Natural killer cell treated with Interleukin-12 subunit alpha and Interleukin-12 subunit beta and Interleukin-15 and Interleukin-18, amount 100 ng/mL, for 72 hours (primary cell): ENCODE measurements around the gene PLGRKT. TPM values are rescaled to one million over a fixed set of nuclear protein-coding genes. Genes with fewer than 3 reads are reported as not detected.
A peak's percentile ranks its signal among the peaks of the same experiment; 100 is the strongest.
"Not testable (repeated sequence)": the region's sequence is repeated elsewhere in the genome, so short reads cannot be mapped to it uniquely, and the experiment has no call there.

Source experiments
- ATAC-seq, 2 donors: fragments of 150-1000 bp; cut with Tn5 transposase in 1 of 2; sonication (Bioruptor Pico), chemical (Tn5 transposase) in 1 of 2; 2 replicates each; pipeline ENCODE4 v1.10.0; 2021
- DNase-seq: peaks from one replicate; pipeline ENCODE4 v3.0.0; 2022; ENCODE audit warnings: low spot score
- H3K27ac Mint-ChIP-seq, 2 donors: 1 replicate in 1 of 2; 2 replicates in 1 of 2; pipeline ENCODE4 v1.8.0; 2022; ENCODE audit warnings: mixed read lengths in 2 of 2, mild to moderate bottlenecking in 1 of 2, moderate library complexity in 1 of 2
- H3K27me3 Mint-ChIP-seq, 2 donors: 1 replicate in 1 of 2; 2 replicates in 1 of 2; pipeline ENCODE4 v1.8.0; 2022; ENCODE audit warnings: mixed read lengths in 2 of 2
- H3K36me3 Mint-ChIP-seq: one replicate; pipeline ENCODE4 v1.8.0; 2022; ENCODE audit warnings: mixed read lengths
- H3K4me1 Mint-ChIP-seq, 2 donors: 1 replicate in 1 of 2; 2 replicates in 1 of 2; pipeline ENCODE4 v1.8.0; 2022; ENCODE audit warnings: low read depth in 2 of 2, mixed read lengths in 2 of 2, mild to moderate bottlenecking in 1 of 2
- H3K4me3 Mint-ChIP-seq: one replicate; pipeline ENCODE4 v1.8.0; 2022; ENCODE audit warnings: mixed read lengths
- H3K9me3 Mint-ChIP-seq: 2 replicates; pipeline ENCODE4 v1.8.0; 2022; ENCODE audit warnings: mixed read lengths
- total RNA-seq, 2 donors: library from RNA; stranded (reverse); gene quantifications; one replicate each; pipeline ENCODE4 v1.2.3, GENCODE V29; 2022

The PLGRKT gene
- total RNA-seq = 10 to 100 TPM; 30.7 to 47.4 TPM

DNA sequence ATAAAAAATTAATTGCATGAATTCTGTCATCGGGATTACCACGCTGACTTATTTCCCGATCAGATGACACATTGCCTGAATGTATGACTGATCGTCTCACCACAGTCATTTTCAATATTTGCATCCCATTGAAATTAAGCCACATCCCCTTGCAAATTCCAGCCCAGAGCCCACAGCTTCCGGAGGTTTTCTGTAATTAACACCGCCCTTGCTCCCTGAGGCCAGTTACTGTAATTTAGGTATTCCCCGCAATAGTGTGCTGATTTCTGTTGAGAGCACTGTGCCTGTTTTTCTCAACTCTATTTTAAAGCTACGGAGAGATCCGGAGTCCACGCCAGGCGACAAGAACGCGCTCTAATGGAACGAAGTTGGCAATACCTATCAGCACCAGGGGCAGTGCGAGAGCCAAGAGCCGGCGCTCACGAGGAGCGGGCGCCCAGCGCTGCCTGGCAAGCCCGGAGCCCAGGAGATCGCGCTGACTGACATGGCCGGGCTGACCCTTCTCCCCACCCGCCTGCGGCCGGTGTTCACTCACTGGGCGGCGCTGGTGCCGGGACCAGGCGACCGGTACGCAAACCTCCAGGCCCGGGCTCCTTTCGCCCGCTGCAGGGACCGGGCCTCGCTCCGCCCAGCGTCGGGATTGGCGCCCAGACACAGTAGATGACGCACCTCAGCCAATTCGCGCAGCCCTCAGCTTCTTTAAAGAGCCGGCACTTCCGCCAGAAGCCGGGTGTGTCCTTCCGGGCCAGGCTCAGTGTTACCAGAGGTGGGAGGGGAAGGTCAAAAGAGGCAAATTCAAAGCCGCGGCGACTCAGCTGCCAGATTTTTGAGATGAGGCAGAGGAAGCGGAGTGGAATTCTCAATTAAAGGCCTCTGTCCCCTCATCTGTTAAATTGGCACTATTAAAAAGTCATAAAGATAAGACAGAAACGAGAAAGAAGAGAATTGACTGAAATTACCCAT is at the start of gene PLGRKT:
Gene PLGRKT (minus strand): TSS at position 672 of the 963 bp plus-strand sequence. CDS start 5,948 bp downstream, outside the sequence.
- peak; percentile 96 to 97 for ATAC-seq
- Mint-ChIP-seq H3K4me1 (peaks cover 62 to 63% of the 10 kb centered on the region in 2 donors), H3K27ac (peak within 1 kb of the TSS; percentile 95 to 100), H3K36me3 (peaks cover 9% of the 10 kb centered on the region), H3K27me3 (no peaks in the 10 kb centered on the region), H3K9me3 (no peaks in the 10 kb centered on the region), H3K4me3 (peak within 1 kb of the TSS; percentile 93)
- peak; percentile 96 for DNase-seq

DNA sequence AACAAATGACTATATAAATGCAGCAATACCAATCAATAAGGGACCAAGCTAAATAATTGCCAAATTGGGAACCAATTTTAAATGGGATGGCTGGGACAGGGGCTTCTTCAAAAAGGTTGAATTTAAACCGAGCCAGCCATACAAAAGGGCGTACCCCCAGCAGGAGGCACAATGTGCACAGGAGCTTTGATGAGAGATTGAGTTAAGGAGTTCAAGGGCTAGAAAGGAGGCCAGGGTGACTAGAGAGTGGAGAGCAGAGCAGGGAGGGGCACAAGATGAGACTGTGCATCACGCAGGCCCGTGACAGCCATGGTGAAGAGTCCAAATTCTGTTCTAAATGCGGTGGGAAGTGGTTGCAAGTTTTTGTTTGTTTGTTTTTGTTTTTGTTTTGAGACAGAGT is 49.3 kb upstream of the PLGRKT start:
- ATAC-seq (peak in 1 of 2 donors; percentile 43), DNase-seq (no peak)
- Mint-ChIP-seq H3K9me3 (no peaks in the 10 kb centered on the region), H3K4me1 (peaks cover 0 to under 1% of the 10 kb centered on the region in 2 donors), H3K27ac (peak overlapping the region in 1 of 2 donors; percentile 48), H3K36me3 (peaks cover 2% of the 10 kb centered on the region), H3K4me3 (no peak overlapping the region), H3K27me3 (peaks cover 2% of the 10 kb centered on the region in 2 donors)

- no peak overlapping the region for H3K27ac Mint-ChIP-seq
- no peak overlapping the region for H3K4me3 Mint-ChIP-seq
- H3K36me3 Mint-ChIP-seq = peaks cover 5% of the 10 kb centered on the region
- H3K4me1 Mint-ChIP-seq = peaks cover 0 to 8% of the 10 kb centered on the region in 2 donors
- peaks cover 6% of the 10 kb centered on the region in 2 donors for H3K27me3 Mint-ChIP-seq
- peak in 1 of 2 donors; percentile 62 for ATAC-seq
- no peak for DNase-seq
- H3K9me3 Mint-ChIP-seq = no peaks in the 10 kb centered on the region
Observed at GRCh38 chr9:5485378-5486085, 47.8 kb upstream of the PLGRKT start.

GRCh38 chr9:5483306-5483705 is 45.6 kb upstream of the PLGRKT start:
- Mint-ChIP-seq H3K4me3 (no peak overlapping the region), H3K27me3 (peaks cover 6 to 9% of the 10 kb centered on the region in 2 donors), H3K27ac (peak overlapping the region in 1 of 2 donors; percentile 5), H3K4me1 (peaks cover 4 to 17% of the 10 kb centered on the region in 2 donors), H3K36me3 (peaks cover 5% of the 10 kb centered on the region), H3K9me3 (no peaks in the 10 kb centered on the region)
- DNase-seq = no peak
- no peak for ATAC-seq

DNA sequence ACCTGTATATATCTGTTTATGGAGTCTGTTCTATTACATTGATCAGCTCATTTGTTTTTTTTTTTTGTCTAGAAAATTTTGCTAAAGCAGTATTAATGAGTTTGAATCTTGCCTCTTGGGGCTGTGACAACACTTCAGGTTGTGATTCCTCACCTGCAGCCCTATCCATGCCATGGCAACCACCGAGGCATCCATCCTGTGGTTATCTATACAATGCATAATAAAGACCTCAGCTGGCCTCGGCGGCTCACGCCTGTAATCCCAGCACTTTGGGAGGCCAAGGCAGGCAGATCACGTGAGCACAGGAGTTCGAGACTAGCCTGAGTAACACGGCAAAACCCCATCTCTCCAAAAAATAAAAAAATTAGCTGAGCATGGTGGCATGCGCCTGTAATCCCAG is 44.5 kb upstream of the PLGRKT start:
- no peak overlapping the region for H3K27ac Mint-ChIP-seq

GRCh38 chr9:5481322-5482040 is 43.8 kb upstream of the PLGRKT start:
- no peak overlapping the region for H3K27ac Mint-ChIP-seq
- H3K4me1 Mint-ChIP-seq = peaks cover 9 to 24% of the 10 kb centered on the region in 2 donors
- H3K27me3 Mint-ChIP-seq = peaks cover 6 to 9% of the 10 kb centered on the region in 2 donors
- H3K36me3 Mint-ChIP-seq = peaks cover 8% of the 10 kb centered on the region
- DNase-seq (no peak), ATAC-seq (peak in 1 of 2 donors; percentile 8)
- H3K4me3 Mint-ChIP-seq = no peak overlapping the region
- no peaks in the 10 kb centered on the region for H3K9me3 Mint-ChIP-seq

More for the DNA sequence above, 44.5 kb upstream of the PLGRKT start:
- H3K9me3 Mint-ChIP-seq = no peaks in the 10 kb centered on the region
- DNase-seq (no peak), ATAC-seq (no peak)
- no peak overlapping the region for H3K4me3 Mint-ChIP-seq
- peaks cover 6 to 9% of the 10 kb centered on the region in 2 donors for H3K27me3 Mint-ChIP-seq
- peaks cover 5% of the 10 kb centered on the region for H3K36me3 Mint-ChIP-seq
- peaks cover 7 to 22% of the 10 kb centered on the region in 2 donors for H3K4me1 Mint-ChIP-seq

DNA sequence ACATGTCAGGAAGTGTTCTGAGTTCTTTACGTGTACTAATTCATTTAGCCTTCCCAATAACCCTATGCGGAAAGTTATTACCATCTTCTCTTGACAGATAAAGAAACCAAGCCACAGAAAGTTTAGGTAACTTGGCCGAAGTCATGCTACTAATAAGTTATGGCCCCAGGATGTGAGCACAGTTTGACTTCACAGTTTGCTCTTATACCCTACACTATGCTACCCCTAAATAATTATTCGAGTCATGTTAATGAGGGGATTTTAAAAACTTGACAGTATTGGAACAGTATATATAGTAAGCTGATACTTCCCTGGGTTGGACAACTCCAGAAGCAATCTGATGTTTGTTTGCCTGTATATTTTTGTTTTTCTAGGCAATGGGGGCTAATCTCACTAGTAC is 43.2 kb upstream of the PLGRKT start:
- Mint-ChIP-seq H3K9me3 (no peaks in the 10 kb centered on the region), H3K4me3 (no peak overlapping the region), H3K27me3 (peaks cover 6 to 9% of the 10 kb centered on the region in 2 donors), H3K27ac (no peak overlapping the region), H3K4me1 (peaks cover 13 to 29% of the 10 kb centered on the region in 2 donors), H3K36me3 (peaks cover 13% of the 10 kb centered on the region)
- ATAC-seq = peak in 1 of 2 donors; percentile 60
- no peak for DNase-seq

DNA sequence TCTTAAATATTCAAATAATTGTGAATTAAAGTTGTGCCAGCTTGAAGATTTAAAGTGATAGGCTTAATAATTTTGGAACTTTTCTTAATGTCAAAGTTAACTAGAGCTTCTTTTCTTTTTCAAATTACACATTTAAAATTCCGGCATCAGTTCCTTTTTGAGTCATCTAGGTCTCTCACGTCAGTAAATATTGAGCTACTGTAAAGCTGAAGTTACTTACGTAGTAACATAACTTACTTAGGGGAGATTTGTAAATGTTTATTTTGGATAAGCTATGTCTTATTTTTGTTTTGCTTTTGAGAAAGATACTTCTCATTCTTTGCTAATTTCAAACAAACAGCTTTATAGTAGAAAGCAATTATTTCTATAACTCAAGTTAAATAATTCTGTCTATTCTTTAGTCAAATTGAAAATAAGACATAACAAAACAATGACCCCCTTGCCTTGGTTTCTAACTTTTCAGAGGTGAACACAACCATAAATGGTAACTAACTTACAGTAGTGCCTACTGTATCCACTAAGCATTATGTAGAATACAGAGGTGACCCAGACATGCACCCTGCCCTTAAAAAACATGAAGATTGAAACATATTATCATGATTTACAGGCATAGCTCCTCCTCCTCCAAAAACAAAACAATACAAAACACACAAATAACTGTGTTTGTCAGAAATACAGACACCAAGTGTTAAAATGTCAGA is 42.4 kb upstream of the PLGRKT start:
- peaks cover 13% of the 10 kb centered on the region for H3K36me3 Mint-ChIP-seq
- peaks cover 18 to 37% of the 10 kb centered on the region in 2 donors for H3K4me1 Mint-ChIP-seq
- DNase-seq (no peak), ATAC-seq (peak in 1 of 2 donors; percentile 56)
- peaks cover 6 to 9% of the 10 kb centered on the region in 2 donors for H3K27me3 Mint-ChIP-seq
- H3K4me3 Mint-ChIP-seq = peak overlapping the region; percentile 51
- H3K9me3 Mint-ChIP-seq = no peaks in the 10 kb centered on the region
- peak overlapping the region; percentile 23 to 55 for H3K27ac Mint-ChIP-seq

DNA sequence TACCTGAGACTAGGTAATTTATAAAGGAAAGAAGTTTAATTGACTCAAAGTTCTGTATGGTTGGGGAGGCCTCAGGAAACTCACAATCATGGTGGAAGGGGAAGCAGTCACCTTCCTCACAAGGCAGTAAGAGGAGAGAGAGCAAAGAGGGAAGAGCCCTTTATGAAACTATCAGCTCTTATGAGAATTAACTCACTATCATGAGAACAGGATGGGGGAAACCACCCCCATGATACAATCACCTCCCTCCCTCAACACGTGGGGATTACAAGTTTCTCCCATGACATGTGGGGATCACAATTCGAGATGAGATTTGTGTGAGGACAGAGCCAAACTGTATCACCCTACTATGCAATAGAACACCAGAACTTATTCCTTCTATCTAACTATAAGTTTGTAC is 40.5 kb upstream of the PLGRKT start:
- no peak overlapping the region for H3K4me3 Mint-ChIP-seq
- H3K9me3 Mint-ChIP-seq = peaks cover 5% of the 10 kb centered on the region
- H3K4me1 Mint-ChIP-seq = peaks cover 34 to 56% of the 10 kb centered on the region in 2 donors
- H3K36me3 Mint-ChIP-seq = peaks cover 24% of the 10 kb centered on the region
- peak overlapping the region; percentile 5 to 52 for H3K27ac Mint-ChIP-seq
- DNase-seq (no peak), ATAC-seq (peak; percentile 48 to 75)
- peaks cover 6 to 9% of the 10 kb centered on the region in 2 donors for H3K27me3 Mint-ChIP-seq

- H3K27me3 Mint-ChIP-seq, H3K9me3 Mint-ChIP-seq, ATAC-seq, DNase-seq: not testable (repeated sequence)
- H3K36me3 Mint-ChIP-seq = peaks cover 19% of the 10 kb centered on the region
- peak overlapping the region; percentile 78 to 88 for H3K27ac Mint-ChIP-seq
- peak overlapping the region; percentile 67 for H3K4me3 Mint-ChIP-seq
- H3K4me1 Mint-ChIP-seq = peaks cover 40 to 52% of the 10 kb centered on the region in 2 donors
Observed at GRCh38 chr9:5475611-5476010, 37.9 kb upstream of the PLGRKT start.

GRCh38 chr9:5470816-5471215 is 33.1 kb upstream of the PLGRKT start:
- Mint-ChIP-seq H3K27ac (no peak overlapping the region), H3K4me1 (peaks cover 49 to 55% of the 10 kb centered on the region in 2 donors), H3K4me3 (peak overlapping the region; percentile 10), H3K9me3 (peaks cover 5% of the 10 kb centered on the region), H3K27me3 (no peaks in the 10 kb centered on the region), H3K36me3 (peaks cover 46% of the 10 kb centered on the region)
- DNase-seq (no peak), ATAC-seq (peak in 1 of 2 donors; percentile 59)

- DNase-seq (no peak), ATAC-seq (no peak)
- H3K9me3 Mint-ChIP-seq = peaks cover 5% of the 10 kb centered on the region
- H3K27ac Mint-ChIP-seq = peak overlapping the region in 1 of 2 donors; percentile 21
- peaks cover 53% of the 10 kb centered on the region for H3K36me3 Mint-ChIP-seq
- no peak overlapping the region for H3K4me3 Mint-ChIP-seq
- peaks cover 47 to 55% of the 10 kb centered on the region in 2 donors for H3K4me1 Mint-ChIP-seq
- no peaks in the 10 kb centered on the region for H3K27me3 Mint-ChIP-seq
Observed at GRCh38 chr9:5470122-5470521, 32.4 kb upstream of the PLGRKT start.
